HG02571 (cell line): ENCODE data around the gene VEGFC.
A peak's percentile ranks its signal among the peaks of the same experiment; 100 is the strongest.

ENCODE experiments used
- ATAC-seq: cut with Tn5 transposase; IDR thresholded peaks from one replicate; pipeline ENCODE4 v1.9.1; 2021; ENCODE audit warnings: mild to moderate bottlenecking, moderate library complexity; ENCODE audit not compliant: unreplicated experiment

VEGFC gene

GRCh38 chr4:176792326-176793059, at the start of gene VEGFC:
Gene VEGFC (minus strand): TSS chr4:176792922. CDS start chr4:176792311, 611 bp downstream.
- ATAC-seq = peak; percentile 69

GRCh38 chr4:176841711-176842112, 49.0 kb upstream of the VEGFC start:
- no peak for ATAC-seq

- ATAC-seq = no peak
Measured at GRCh38 chr4:176840166-176840565, 47.4 kb upstream of the VEGFC start.

GRCh38 chr4:176839656-176840055, 46.9 kb upstream of the VEGFC start:
- ATAC-seq = no peak

- no peak for ATAC-seq
Measured at GRCh38 chr4:176838601-176839433, 46.1 kb upstream of the VEGFC start.

- ATAC-seq = no peak
Measured at GRCh38 chr4:176837169-176837895, 44.6 kb upstream of the VEGFC start.

- no peak for ATAC-seq
Measured at GRCh38 chr4:176834531-176834930, 41.8 kb upstream of the VEGFC start.

GRCh38 chr4:176833400-176834175, 40.9 kb upstream of the VEGFC start:
- ATAC-seq = no peak

GRCh38 chr4:176830971-176831370, 38.2 kb upstream of the VEGFC start:
- no peak for ATAC-seq

GRCh38 chr4:176825586-176825985, 32.9 kb upstream of the VEGFC start:
- ATAC-seq = no peak

- no peak for ATAC-seq
Measured at GRCh38 chr4:176824645-176825366, 32.1 kb upstream of the VEGFC start.

GRCh38 chr4:176818531-176818930, 25.8 kb upstream of the VEGFC start:
- no peak for ATAC-seq

- ATAC-seq = peak; percentile 80
Measured at GRCh38 chr4:176817204-176817603, 24.5 kb upstream of the VEGFC start.

GRCh38 chr4:176814770-176815169, 22.0 kb upstream of the VEGFC start:
- ATAC-seq = no peak

GRCh38 chr4:176810481-176811249, 17.9 kb upstream of the VEGFC start:
- no peak for ATAC-seq

GRCh38 chr4:176806778-176807375, 14.2 kb upstream of the VEGFC start:
- no peak for ATAC-seq

GRCh38 chr4:176805155-176805554, 12.4 kb upstream of the VEGFC start:
- ATAC-seq = no peak

- no peak for ATAC-seq
Measured at GRCh38 chr4:176800891-176801534, 8.3 kb upstream of the VEGFC start.
